GM12874 (cell line): ENCODE data around the gene SALL4.

Experiments used
- TF ChIP-seq, protein P1 (sequence below): IDR thresholded peaks from 2 replicates; pipeline ENCODE4 v1.5.1; 2011; ENCODE audit warnings: low read depth, mild to moderate bottlenecking, control low read depth, low read length, moderate library complexity; ENCODE audit not compliant: insufficient read depth

SALL4 gene

DNA sequence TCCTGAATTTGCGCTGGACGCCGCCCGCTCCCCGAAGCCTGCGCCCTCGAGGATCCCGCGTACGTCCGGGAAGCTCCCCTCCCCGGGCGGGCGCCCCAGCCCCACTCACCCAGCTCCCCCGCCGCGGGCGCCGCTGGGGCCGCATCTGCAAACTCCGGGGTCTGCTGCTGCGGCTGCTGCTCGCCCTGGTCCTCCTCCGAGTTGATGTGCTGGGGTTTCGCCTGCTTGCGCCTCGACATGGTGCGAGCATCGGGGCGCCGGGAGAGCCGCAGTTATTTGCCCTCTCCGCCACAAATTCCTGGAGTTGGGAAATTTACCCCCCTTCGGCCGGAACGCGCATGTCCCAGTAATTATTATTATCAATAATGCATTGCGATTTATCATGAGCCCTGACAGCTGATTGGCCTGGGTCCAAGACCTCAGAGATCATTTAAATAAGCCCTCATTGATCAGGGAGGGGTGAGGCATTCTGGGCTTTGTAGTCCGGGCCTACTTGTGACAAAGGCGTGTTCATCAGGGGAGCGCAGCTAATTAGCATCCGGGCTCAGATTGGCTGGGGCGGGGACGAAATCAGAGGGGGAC, at the start of gene SALL4:
SALL4 (minus strand) TSS at position 352 of the 582 bp plus-strand sequence; CDS start at position 239, 113 bp downstream.
- TF ChIP-seq, protein P1, sequence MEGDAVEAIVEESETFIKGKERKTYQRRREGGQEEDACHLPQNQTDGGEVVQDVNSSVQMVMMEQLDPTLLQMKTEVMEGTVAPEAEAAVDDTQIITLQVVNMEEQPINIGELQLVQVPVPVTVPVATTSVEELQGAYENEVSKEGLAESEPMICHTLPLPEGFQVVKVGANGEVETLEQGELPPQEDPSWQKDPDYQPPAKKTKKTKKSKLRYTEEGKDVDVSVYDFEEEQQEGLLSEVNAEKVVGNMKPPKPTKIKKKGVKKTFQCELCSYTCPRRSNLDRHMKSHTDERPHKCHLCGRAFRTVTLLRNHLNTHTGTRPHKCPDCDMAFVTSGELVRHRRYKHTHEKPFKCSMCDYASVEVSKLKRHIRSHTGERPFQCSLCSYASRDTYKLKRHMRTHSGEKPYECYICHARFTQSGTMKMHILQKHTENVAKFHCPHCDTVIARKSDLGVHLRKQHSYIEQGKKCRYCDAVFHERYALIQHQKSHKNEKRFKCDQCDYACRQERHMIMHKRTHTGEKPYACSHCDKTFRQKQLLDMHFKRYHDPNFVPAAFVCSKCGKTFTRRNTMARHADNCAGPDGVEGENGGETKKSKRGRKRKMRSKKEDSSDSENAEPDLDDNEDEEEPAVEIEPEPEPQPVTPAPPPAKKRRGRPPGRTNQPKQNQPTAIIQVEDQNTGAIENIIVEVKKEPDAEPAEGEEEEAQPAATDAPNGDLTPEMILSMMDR = no peak

DNA sequence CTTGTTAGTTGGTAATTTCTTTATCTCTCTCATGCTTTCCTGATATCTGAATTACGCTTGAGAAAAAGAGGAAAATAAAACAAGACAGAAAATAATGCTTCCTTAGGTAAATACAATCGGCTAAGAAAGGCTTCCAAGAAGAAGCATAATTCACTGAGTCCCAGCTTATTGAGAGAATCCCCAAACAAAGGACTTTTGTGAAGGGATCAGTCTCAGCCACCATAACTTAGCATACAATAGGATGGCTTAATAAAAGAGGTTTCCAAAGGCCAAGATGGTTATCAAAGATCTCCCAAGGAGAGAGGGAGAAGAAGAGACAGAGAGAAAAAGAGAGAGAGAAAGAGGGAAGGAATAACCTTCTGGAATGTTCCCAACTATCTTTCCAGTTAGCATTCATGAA, 46.0 kb upstream of the SALL4 start:
- TF ChIP-seq, protein P1 = no peak

DNA sequence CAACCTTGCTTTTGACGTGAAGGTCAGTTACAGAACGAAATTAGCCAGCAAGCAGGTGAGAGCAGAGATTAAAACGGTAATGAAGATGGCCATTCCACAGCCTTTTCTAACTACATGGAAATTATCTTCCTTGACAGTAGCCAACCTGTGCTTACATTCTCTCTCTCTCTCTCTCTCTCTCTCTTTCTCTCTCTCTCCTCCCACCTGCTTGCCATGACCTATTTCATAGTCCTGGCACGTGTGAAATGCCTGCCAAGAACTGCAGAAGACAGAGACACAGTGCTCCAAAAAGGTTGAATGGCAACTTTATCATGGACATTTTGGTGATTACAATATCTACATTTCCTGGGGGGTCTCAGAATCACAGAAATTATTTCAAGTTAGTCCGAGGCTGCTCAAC, 38.5 kb upstream of the SALL4 start:
- TF ChIP-seq, protein P1 = no peak

DNA sequence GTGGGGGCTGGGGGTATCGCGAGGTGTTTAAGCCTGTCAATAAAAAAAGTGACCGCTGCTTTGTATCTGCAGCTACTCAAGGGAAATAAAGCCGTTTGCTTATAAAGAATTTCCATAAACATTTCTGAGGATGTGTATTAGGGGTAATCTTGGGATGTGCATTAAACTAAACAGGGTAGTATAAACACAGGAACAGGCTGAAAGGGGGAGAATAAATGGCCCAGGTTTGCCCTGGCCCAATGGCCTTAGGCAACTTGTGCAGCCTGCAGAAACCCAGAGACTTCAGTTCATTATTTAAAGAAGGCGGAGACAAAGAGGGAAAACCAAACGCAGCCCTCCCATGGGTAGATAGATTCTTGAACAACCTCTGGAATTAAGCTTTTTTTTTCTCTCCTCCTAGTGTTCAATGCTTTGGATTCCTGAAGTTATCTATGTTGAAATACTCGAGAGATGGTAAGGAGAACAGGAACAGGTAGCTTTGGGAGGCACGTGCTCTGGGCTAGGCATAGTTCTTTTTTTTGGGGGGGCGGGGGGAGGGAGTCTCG, 35.6 kb upstream of the SALL4 start:
- TF ChIP-seq, protein P1 = no peak

DNA sequence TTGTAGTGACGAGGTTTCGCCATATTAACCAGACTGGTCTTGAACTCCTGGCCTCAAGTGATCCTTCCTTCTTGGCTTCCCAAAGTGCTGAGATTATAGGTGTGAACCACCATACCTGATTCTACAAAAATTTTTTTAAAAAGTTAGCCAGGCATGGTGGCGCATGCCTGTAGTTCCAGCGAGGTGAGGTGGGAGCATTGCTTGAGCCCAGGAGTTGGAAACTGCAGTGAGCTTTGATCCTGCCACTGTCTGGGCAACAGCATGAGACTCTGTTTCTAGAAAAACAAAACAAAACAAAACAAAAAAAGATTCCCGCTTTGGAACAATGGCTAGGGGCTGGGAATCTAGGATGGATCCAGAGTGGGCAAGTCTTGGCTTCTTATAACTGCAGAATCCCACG, 35.1 kb upstream of the SALL4 start:
- TF ChIP-seq, protein P1 = no peak

DNA sequence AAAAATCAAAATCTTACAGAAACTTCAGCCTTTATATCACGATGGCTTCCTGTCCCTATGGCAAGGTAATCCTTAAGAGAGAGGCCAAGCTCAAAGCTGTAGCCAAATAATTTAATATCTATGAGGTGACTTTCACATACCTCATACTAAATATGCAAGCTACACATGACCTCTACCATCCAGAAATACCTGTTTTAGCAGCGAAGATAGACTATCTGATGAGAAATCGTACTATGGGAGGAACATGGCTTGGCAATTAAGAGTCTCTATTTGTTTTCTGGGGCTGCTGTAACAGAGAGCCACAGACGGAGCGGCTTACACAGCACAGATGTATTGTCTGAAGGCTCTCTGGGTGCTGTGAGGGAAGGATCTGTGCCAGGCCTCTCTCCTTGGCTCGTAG, 31.0 kb upstream of the SALL4 start:
- TF ChIP-seq, protein P1 = no peak

DNA sequence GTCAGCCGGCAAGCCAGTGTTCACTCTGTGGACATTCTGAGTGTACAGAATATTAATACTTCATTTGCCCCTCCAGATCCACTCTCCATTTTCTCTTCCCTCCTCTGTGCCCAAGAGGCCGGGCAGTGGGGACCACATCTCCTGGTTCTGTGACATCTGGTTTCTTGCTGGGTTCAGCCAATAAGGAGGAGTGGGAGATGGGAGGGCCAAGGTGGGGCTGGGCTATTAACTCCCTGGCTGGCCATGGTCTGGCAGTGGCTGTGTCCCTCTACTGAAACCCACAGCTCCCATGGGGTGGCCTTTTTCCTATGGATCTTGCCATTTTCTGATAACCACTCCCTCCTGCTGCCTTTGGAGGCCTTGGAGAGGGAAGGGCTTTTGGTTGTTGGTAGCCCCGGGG, 30.0 kb upstream of the SALL4 start:
- TF ChIP-seq, protein P1 = no peak
